Measurements from ENCODE around the gene C11orf97.

Gene C11orf97, protein sequence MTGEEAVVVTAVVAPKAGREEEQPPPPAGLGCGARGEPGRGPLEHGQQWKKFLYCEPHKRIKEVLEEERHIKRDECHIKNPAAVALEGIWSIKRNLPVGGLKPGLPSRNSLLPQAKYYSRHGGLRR

DNA sequence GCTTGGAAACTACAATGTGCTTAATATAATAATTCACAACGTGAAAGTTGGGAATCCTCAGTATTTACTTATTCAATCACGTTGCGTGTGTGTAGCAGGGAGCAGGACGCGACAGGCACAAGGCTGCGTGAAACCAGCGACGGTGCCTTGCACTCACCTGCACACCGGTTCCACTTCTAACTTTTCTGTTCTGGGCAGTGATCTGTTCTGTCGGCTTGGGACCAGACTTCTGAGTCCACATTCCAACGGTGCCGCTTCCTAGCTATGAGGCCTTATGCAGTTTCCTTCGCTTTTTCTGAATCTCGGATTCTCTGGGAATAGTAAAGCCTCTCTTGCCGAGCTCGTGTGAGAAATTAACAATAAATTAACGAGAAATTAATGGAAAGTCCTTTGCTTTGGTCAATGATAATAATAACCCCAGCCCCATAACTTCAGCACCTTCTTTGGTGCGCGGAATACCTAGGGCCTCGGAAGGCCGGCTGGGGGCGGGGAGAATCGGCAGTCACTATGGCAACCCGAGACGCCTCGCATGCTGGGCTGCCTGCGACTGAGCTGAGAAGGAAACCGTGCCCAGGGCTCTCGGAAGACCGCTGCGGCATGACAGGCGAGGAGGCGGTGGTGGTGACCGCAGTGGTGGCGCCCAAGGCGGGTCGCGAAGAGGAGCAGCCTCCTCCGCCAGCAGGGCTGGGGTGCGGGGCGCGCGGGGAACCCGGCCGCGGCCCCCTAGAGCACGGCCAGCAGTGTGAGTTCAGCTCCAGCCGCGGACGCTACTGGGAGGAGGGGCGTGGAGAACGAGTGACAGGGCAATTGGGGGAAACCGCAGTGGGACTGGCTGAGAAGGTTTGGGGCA lies at the start of gene C11orf97:
Gene C11orf97, plus strand, starts transcription at position 530 of the 850 bp plus-strand sequence. Its CDS starts 68 bp downstream, at position 598.
- H3K36me3 ChIP-seq (ENCODE audit: low read depth), result no peaks in the 10 kb centered on the region
- H3K4me3 ChIP-seq (ENCODE audit: severe bottlenecking), result peak within 1 kb of the TSS; percentile 27
- no peak for TF ChIP-seq CTCF (IDR thresholded peaks at IDR 0.05; ENCODE audit: poor library complexity, severe bottlenecking)
- ATAC-seq (ENCODE audit: low read depth) (peak; percentile 68), DNase-seq (ENCODE audit: low spot score) (peak; percentile 52)
- peaks cover 7% of the 10 kb centered on the region for H3K4me1 ChIP-seq (ENCODE audit: insufficient read depth, poor library complexity, severe bottlenecking)
- H3K27me3 ChIP-seq (ENCODE audit: insufficient read depth, poor library complexity, severe bottlenecking), result no peaks in the 10 kb centered on the region
- no peak within 1 kb of the TSS for H3K27ac ChIP-seq (ENCODE audit: poor library complexity, severe bottlenecking)
- H3K9me3 ChIP-seq (ENCODE audit: severe bottlenecking), result no peaks in the 10 kb centered on the region

GRCh38 chr11:94469416-94469815 lies 42.8 kb upstream of the C11orf97 start:
- H3K9me3 ChIP-seq (ENCODE audit: severe bottlenecking), result no peaks in the 10 kb centered on the region
- no peak overlapping the region for H3K4me3 ChIP-seq (ENCODE audit: severe bottlenecking)
- DNase-seq (ENCODE audit: low spot score) (no peak), ATAC-seq (ENCODE audit: low read depth) (no peak)
- no peaks in the 10 kb centered on the region for H3K27me3 ChIP-seq (ENCODE audit: insufficient read depth, poor library complexity, severe bottlenecking)
- no peaks in the 10 kb centered on the region for H3K4me1 ChIP-seq (ENCODE audit: insufficient read depth, poor library complexity, severe bottlenecking)
- TF ChIP-seq CTCF (IDR thresholded peaks at IDR 0.05; ENCODE audit: poor library complexity, severe bottlenecking), result no peak
- H3K36me3 ChIP-seq (ENCODE audit: low read depth), result peaks cover 55% of the 10 kb centered on the region
- H3K27ac ChIP-seq (ENCODE audit: poor library complexity, severe bottlenecking), result no peak overlapping the region

- ATAC-seq (ENCODE audit: low read depth), result no peak
Measured at GRCh38 chr11:94472916-94473799, 39.1 kb upstream of the C11orf97 start.

GRCh38 chr11:94477624-94478023 lies 34.6 kb upstream of the C11orf97 start:
- DNase-seq (ENCODE audit: low spot score) (no peak), ATAC-seq (ENCODE audit: low read depth) (no peak)
- H3K4me3 ChIP-seq (ENCODE audit: severe bottlenecking), result no peak overlapping the region
- no peaks in the 10 kb centered on the region for H3K4me1 ChIP-seq (ENCODE audit: insufficient read depth, poor library complexity, severe bottlenecking)
- H3K27me3 ChIP-seq (ENCODE audit: insufficient read depth, poor library complexity, severe bottlenecking), result no peaks in the 10 kb centered on the region
- H3K36me3 ChIP-seq (ENCODE audit: low read depth), result peaks cover 74% of the 10 kb centered on the region
- no peaks in the 10 kb centered on the region for H3K9me3 ChIP-seq (ENCODE audit: severe bottlenecking)
- no peak for TF ChIP-seq CTCF (IDR thresholded peaks at IDR 0.05; ENCODE audit: poor library complexity, severe bottlenecking)
- H3K27ac ChIP-seq (ENCODE audit: poor library complexity, severe bottlenecking), result no peak overlapping the region

More at GRCh38 chr11:94472916-94473799, 39.1 kb upstream of the C11orf97 start:
- no peak overlapping the region for H3K4me3 ChIP-seq (ENCODE audit: severe bottlenecking)
- peaks cover 67% of the 10 kb centered on the region for H3K36me3 ChIP-seq (ENCODE audit: low read depth)
- H3K4me1 ChIP-seq (ENCODE audit: insufficient read depth, poor library complexity, severe bottlenecking), result no peaks in the 10 kb centered on the region
- no peaks in the 10 kb centered on the region for H3K9me3 ChIP-seq (ENCODE audit: severe bottlenecking)
- no peak for DNase-seq (ENCODE audit: low spot score)
- TF ChIP-seq CTCF (IDR thresholded peaks at IDR 0.05; ENCODE audit: poor library complexity, severe bottlenecking), result no peak
- no peak overlapping the region for H3K27ac ChIP-seq (ENCODE audit: poor library complexity, severe bottlenecking)
- no peaks in the 10 kb centered on the region for H3K27me3 ChIP-seq (ENCODE audit: insufficient read depth, poor library complexity, severe bottlenecking)

Measured in RWPE2 (cell line).